Esophagus muscularis mucosa (tissue), 3 donors: ENCODE data around the gene TMX3.

ENCODE experiments used
- POLR2A ChIP-seq: fragments of 450-650 bp; IDR thresholded peaks from one replicate; pipeline ENCODE4 v1.6.1; 2017; ENCODE audit warnings: antibody characterized with exemption, moderate library complexity, mild to moderate bottlenecking, low read depth
- TF ChIP-seq, protein P1 (sequence below), 3 experiments: fragments of 200-600 bp in 2 of 3; fragments of 450-650 bp in 1 of 3; sonication (generic) in 2 of 3; IDR thresholded peaks; one replicate each; pipeline ENCODE4 v1.5.1; 2017 to 2019; ENCODE audit warnings: antibody characterized with exemption in 3 of 3, mild to moderate bottlenecking in 2 of 3, moderate library complexity in 1 of 3

DNA sequence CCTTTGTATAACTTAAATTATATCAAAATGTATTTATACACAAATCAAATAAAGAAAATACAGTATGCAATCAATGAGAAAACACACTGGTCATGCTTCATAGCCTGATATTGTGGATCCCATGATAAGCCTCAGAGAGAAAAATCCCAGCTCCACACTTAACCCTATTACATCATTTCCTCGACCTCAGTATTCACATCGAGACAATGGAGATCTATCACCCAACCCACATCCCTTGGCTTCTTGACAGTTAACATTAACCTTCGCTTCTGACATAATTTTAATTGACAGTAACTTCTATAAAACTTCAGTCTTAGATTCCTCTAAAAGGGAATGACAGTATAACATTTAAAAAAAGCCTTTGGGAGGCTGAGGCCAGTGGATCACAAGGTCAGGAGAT is 11.6 kb downstream of the TMX3 start:
- TF ChIP-seq, protein P1, sequence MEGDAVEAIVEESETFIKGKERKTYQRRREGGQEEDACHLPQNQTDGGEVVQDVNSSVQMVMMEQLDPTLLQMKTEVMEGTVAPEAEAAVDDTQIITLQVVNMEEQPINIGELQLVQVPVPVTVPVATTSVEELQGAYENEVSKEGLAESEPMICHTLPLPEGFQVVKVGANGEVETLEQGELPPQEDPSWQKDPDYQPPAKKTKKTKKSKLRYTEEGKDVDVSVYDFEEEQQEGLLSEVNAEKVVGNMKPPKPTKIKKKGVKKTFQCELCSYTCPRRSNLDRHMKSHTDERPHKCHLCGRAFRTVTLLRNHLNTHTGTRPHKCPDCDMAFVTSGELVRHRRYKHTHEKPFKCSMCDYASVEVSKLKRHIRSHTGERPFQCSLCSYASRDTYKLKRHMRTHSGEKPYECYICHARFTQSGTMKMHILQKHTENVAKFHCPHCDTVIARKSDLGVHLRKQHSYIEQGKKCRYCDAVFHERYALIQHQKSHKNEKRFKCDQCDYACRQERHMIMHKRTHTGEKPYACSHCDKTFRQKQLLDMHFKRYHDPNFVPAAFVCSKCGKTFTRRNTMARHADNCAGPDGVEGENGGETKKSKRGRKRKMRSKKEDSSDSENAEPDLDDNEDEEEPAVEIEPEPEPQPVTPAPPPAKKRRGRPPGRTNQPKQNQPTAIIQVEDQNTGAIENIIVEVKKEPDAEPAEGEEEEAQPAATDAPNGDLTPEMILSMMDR (IDR thresholded peaks at IDR 0.05) = no peak
- no peak for TF ChIP-seq POLR2A
